NCI-H1694 (cell line): ENCODE data around the gene ANKDD1A.

Experiments used
- DNase-seq: peaks from one replicate; lab custom pipeline; 2025; lab: John Stamatoyannopoulos, UW

ANKDD1A gene

GRCh38 chr15:64895285-64896065, 16.2 kb upstream of the ANKDD1A start:
- DNase-seq, result no peak

DNA sequence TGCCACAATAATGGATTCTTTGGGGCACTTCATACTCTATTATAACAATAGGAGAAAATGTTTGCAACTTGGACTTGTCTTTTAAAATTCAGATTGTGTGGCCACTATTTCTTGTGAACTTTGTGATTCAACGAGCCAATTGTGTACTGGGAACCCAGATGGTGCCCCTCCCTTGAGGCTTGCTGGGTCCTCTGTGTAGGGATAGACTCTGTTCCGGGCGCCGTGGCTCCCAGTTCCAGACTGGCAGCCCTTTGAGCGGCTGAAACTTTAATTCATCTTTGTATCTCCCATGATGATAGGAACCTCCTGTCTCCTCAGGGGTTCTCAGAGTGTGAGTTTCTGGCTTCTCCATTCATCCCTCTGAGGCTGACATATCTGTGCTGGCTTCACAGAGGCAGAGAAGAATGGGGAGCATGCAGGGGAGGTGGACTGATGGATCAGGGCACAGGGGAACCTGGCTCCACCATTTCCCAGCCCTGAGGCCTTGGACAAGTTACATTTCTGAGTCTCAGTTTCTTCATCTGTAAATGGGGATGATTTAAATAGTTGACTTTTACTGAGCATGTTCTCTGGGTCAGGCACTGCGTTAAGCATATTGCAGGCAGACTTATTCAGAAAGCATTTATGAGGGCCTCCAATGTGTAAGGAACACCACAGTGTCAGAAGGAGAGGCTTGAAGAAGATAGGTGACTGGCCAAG, 15.2 kb upstream of the ANKDD1A start:
- DNase-seq, result no peak

DNA sequence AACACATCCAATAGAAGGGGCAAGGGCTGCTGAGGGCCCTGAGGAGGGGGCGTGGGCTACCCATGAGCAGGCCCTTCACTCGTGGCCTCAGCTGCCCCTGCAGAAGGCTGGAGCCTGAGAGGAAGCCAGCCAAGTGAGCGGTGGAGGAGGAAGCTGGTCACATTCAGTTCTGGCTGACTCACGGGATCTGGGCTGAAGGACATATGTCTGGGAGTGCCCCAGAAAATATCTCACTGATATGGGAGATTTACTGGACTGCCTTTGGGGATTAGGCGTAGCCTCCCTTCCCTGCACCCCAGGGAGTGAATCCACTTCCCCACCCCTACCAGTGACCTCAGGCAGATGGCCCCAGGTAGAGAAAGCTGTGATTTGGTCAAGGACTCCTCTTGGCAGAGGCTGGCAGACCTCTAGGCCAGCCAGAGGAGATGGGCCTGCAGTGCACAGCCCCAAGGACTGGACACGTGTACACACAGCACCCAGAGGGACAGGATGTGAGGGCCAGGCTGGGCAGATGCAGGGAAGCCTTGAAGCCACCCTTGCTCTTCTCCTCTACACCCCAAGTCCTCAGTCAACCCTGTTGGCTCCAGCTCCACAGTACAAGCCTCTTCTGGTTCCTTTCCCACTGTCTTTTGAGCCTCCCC, 14.2 kb upstream of the ANKDD1A start:
- no peak for DNase-seq

GRCh38 chr15:64898406-64898805, 13.3 kb upstream of the ANKDD1A start:
- DNase-seq, result no peak

- no peak for DNase-seq
These were observed 10.6 kb upstream of the ANKDD1A start for GRCh38 chr15:64901141-64901540.

DNA sequence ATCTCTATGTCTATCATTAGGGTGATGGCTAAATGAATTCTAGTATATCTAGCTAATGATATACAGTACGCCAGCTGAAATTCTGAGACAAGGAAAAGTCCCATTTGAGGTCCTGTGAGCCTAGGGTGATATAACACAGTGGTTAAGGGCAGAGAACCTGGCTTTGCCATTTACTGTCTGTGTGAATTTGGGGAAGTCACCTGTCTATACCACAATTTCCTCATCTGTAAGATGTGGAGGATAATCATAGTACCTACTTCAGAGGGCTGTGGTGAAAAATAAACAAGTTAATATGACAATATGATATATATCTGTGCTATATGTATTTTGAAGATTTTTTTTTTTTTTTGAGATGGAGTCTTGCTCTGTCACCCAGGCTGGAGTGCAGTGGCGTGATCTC, 9.8 kb upstream of the ANKDD1A start:
- no peak for DNase-seq

DNA sequence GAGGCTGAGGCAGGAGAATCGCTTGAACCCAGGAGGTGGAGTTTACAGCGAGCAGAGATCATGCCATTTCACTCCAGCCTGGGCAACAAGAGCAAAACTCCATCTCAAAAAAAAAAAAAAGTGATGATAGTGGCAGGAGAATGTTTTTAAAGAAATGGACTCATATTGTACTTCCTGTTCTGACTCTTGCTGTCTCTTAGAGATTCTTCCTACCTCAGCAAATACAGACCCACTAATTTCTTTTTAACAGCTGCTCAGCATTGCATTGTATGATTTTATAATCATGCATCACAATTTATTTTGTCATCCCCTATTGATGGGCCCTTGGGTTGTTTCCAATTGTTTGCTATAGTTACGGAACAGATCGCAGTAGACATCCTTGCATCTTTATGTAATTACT, 8.8 kb upstream of the ANKDD1A start:
- DNase-seq, result no peak

- DNase-seq, result no peak
These were observed 8.3 kb upstream of the ANKDD1A start for GRCh38 chr15:64903326-64903950.

DNA sequence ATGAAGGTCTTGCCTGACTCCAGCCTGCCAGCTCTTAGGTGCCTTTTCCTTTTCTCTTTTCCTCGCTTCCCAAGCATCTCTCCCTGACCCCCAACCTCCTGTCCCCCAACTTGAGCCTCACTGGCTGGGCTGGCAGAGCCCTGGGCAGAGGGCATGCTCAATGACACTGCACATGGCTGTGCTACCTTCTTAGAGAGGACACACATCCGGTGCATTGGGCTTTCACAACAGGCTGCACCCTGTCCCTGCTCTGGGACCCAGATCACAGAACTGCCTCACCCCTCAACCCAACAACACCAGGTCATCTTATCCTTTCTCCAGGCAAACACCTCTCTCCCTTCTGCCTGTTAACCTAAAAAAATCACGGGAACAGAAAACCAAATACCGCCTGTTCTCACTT, 7.5 kb upstream of the ANKDD1A start:
- DNase-seq, result no peak

- DNase-seq, result peak; percentile 41
These were observed 6.4 kb upstream of the ANKDD1A start for GRCh38 chr15:64905119-64905831.

- DNase-seq, result no peak
These were observed 5.8 kb upstream of the ANKDD1A start for GRCh38 chr15:64905941-64906340.

DNA sequence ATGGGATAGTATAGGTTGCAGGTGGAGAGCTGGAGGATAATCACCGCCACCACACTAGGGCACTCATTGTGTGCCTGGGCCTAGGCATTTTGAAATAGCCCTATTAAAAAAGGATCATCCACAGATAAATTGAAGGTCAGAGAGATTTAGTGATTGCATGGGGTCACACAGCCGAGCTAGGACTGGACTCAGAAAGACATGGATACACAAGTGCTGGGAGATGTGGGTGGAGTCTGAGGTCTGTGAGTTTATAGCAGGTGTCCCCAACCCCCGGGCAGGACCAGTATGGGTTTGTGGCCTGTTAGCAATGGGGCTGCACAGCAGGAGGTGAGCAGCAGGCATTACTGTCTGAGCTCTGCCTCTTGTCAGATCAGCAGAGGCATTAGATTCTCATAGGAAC, 5.3 kb upstream of the ANKDD1A start:
- DNase-seq, result no peak

- DNase-seq, result no peak
These were observed 3.7 kb upstream of the ANKDD1A start for GRCh38 chr15:64907991-64908390.

GRCh38 chr15:64909546-64909945, 2.2 kb upstream of the ANKDD1A start:
- no peak for DNase-seq

GRCh38 chr15:64912379-64913325, 950 bp downstream of the ANKDD1A start:
- DNase-seq, result no peak

DNA sequence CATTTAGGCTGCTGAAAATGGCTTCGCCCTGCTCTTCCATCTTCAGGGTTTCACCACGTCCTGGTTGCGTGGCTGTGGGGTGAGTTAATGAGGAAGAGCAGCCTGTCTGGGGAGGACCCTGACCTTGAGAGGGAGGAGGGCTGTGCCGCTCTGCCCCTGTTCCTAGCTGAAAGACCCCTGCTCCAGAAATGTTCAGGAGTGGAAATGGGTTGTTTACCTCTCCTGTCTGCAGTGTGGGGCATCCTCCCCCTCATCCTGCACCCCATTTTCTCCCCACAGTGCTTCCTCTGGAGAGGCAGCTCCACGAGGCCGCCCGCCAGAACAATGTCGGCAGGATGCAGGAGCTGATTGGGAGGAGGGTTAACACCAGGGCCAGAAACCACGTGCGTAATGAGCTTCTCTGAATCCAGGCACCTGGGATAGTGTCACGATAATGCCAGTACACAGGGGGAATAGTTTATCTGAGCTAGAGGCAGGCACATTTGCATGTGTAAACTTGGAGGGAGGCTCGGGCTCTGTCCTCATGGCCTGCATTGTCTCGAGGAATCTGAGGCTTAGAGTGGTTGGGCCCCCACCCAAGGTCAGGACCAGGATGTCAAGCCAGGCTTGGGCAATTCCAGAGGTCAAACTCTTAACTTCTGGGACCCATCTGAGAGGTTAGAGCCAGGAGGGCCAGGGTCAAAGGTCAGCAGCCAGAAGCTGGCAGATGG, 4.0 kb downstream of the ANKDD1A start:
- no peak for DNase-seq

DNA sequence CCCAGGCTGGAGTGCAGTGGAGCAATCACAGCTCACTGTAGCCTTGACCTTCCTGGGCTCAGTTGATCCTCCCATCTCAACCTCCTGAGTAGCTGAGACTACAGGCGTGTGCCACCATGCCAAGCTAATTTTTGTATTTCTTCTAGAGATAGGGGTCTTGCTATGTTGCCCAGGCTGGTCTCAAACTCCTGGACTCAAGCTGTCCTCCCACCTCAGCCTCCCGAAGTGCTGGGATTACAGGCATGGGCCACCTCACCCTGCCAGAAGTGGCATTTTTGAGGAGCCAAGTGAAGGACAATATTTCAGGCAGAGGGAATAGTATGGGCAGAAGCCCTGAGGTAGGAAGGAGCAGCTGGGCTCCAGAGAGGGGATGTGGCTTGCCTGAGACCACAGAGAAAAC, 4.7 kb downstream of the ANKDD1A start:
- DNase-seq, result no peak

GRCh38 chr15:64917211-64917610, 5.5 kb downstream of the ANKDD1A start:
- no peak for DNase-seq

DNA sequence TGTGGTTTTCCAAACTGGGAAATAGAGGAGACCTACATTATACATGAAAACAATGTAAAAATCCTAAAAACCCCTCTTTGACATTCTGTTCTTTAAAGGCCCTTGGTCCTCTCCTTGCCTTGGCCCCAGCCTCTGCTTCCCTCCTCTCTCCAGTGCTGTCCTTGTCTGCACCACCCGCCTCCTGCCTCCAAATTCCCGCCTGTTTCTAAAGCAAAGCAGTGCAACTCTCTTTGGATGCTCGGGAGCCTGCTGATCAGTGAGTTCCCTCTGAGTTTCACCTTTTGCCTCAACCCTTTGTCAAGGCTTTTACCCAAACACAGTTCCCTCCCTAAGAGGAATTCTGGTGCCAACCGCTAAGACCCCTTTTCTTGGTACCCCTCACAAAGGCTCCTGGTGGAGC, 8.0 kb downstream of the ANKDD1A start:
- DNase-seq, result no peak

DNA sequence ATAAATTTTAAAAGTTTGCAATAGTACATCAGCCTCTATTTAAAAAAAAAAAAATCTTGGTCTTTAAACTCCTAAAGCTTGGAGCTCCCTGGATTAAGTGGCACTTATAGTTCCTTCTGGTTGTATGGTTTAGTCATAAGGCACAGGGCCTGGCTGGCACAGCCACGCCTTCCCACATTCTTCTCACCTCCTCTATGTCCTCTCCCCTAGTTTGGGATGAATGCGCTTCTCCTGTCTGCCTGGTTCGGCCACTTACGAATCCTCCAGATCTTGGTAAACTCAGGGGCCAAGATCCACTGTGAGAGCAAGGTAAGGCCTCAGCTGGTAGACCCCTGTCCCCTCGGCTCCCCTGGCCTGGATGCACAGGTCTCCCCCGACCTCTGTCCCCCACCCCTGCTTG, 10.0 kb downstream of the ANKDD1A start:
- DNase-seq, result no peak
